GM12878 (cell line): ENCODE measurements around the gene HIC1.

ENCODE experiments used
- ATF7 ChIP-seq: fragments of 450-650 bp; IDR thresholded peaks from 2 replicates; pipeline ENCODE4 v1.6.1; 2016; ENCODE audit warnings: low read depth, mild to moderate bottlenecking
- BHLHE40 ChIP-seq, 2 experiments: fragments of 450-650 bp in 1 of 2; IDR thresholded peaks; 2 replicates each; pipeline ENCODE4 v1.6.1; 2011 to 2017; ENCODE audit warnings: low read depth in 2 of 2, borderline replicate concordance in 1 of 2, improper control_type of control experiment in 1 of 2, low read length in 1 of 2, mild to moderate bottlenecking in 1 of 2
- EP300 ChIP-seq, 2 experiments: fragments of 150-350 bp in 1 of 2; IDR thresholded peaks; 2 replicates each; pipeline ENCODE4 v1.6.1; 2011 to 2012; ENCODE audit warnings: low read depth in 2 of 2, low read length in 2 of 2, borderline replicate concordance in 1 of 2, improper control_type of control experiment in 1 of 2, inconsistent platforms in 1 of 2; ENCODE audit not compliant: control insufficient read depth in 1 of 2
- FOXM1 ChIP-seq: IDR thresholded peaks from 2 replicates; pipeline ENCODE4 v1.6.1; 2012; ENCODE audit warnings: low read depth, mild to moderate bottlenecking, inconsistent platforms, low read length, moderate library complexity
- NR2F1 ChIP-seq: fragments of 450-650 bp; conservative IDR thresholded peaks from 2 replicates; pipeline ENCODE4 v1.6.1; 2017; ENCODE audit warnings: mild to moderate bottlenecking
- NRF1 ChIP-seq: conservative IDR thresholded peaks from 2 replicates; pipeline ENCODE4 v1.6.1; 2011; ENCODE audit warnings: mild to moderate bottlenecking, low read depth, low read length, improper control_type of control experiment
- POLR2A ChIP-seq: IDR thresholded peaks from 2 replicates; pipeline ENCODE4 v1.6.1; 2011; ENCODE audit warnings: low read depth, mild to moderate bottlenecking, low read length
- RAD51 ChIP-seq: fragments of 450-650 bp; IDR thresholded peaks from 2 replicates; pipeline ENCODE4 v1.6.1; 2016; ENCODE audit warnings: moderate library complexity, mild to moderate bottlenecking, inconsistent platforms
- SMC3 ChIP-seq: IDR thresholded peaks from 2 replicates; pipeline ENCODE4 v1.6.1; 2011; ENCODE audit warnings: low read length, improper control_type of control experiment, borderline replicate concordance
- ZNF24 ChIP-seq: fragments of 450-650 bp; IDR thresholded peaks from 2 replicates; pipeline ENCODE4 v1.6.1; 2017; ENCODE audit warnings: antibody characterized with exemption, mild to moderate bottlenecking
- ZSCAN29 ChIP-seq: fragments of 450-650 bp; IDR thresholded peaks from 2 replicates; pipeline ENCODE4 v1.6.1; 2017; ENCODE audit warnings: mild to moderate bottlenecking, moderate library complexity
- TF ChIP-seq, protein P1 (sequence below): IDR thresholded peaks from 2 replicates; pipeline ENCODE4 v1.6.1; 2011; ENCODE audit warnings: mild to moderate bottlenecking, low read depth, low read length, moderate library complexity; ENCODE audit not compliant: insufficient replicate concordance
- TF ChIP-seq, protein P2 (sequence below), 3 experiments: IDR thresholded peaks in 2 of 3; conservative IDR thresholded peaks in 1 of 3; 2 replicates each; pipeline ENCODE4 v1.5.1; 2011; ENCODE audit warnings: low read depth in 3 of 3, low read length in 3 of 3, mild to moderate bottlenecking in 3 of 3, control low read depth in 2 of 3, moderate library complexity in 2 of 3, inconsistent platforms in 1 of 3, mixed read lengths in 1 of 3; ENCODE audit not compliant: control insufficient read depth in 2 of 3, insufficient read depth in 1 of 3; ENCODE audit errors: extremely low read depth in 1 of 3

DNA sequence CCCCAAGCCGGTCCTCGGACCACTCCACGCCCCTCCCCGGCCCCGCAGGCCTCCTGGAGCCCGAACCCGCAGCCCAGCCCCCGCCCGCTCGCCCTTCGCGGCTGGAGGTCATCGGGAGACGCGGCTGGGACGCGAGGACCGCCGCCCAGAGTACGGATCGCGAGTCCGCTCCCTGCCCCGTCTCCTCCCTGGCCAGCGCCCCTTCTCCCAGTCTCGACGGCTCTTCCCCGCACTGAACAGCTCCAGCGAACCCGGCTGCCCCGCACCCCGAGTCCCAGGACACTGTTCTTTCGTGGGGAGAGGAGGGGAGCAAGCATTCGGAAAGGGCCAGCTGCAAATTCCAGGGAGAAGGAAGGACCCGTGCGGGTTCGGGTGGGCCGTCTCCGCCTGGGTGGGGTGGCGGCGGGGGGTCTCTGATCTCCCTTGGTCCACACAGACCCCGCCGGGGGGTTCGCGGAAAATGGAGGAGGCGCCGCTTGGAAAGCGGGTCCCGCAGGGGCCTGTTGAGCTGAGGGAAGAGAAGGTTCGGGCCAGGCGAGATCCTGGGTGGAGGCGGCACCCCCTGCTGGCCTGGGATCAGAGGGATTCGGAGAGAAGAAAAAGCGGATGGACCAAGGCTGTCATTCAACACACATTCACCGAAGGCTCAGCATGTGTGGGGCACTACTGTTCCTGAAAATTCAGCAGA lies 29.1 kb upstream of the HIC1 start:
- TF ChIP-seq ZNF24 (no peak), POLR2A (no peak), BHLHE40 (IDR thresholded peaks at IDR 0.05; ENCODE audit: borderline replicate concordance in 1 of 2, low read depth in 2 of 2, low read length in 1 of 2) (no peak), SMC3 (peak; percentile 37), ATF7 (no peak), EP300 (IDR thresholded peaks at IDR 0.05; ENCODE audit: borderline replicate concordance in 1 of 2, control insufficient read depth in 1 of 2, low read depth in 2 of 2, low read length in 2 of 2) (no peak), ZSCAN29 (no peak), RAD51 (no peak), FOXM1 (no peak), NRF1 (no peak), NR2F1 (no peak)
- TF ChIP-seq, protein P1, sequence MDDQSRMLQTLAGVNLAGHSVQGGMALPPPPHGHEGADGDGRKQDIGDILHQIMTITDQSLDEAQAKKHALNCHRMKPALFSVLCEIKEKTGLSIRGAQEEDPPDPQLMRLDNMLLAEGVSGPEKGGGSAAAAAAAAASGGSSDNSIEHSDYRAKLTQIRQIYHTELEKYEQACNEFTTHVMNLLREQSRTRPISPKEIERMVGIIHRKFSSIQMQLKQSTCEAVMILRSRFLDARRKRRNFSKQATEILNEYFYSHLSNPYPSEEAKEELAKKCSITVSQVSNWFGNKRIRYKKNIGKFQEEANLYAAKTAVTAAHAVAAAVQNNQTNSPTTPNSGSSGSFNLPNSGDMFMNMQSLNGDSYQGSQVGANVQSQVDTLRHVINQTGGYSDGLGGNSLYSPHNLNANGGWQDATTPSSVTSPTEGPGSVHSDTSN: no peak
- TF ChIP-seq, protein P2, sequence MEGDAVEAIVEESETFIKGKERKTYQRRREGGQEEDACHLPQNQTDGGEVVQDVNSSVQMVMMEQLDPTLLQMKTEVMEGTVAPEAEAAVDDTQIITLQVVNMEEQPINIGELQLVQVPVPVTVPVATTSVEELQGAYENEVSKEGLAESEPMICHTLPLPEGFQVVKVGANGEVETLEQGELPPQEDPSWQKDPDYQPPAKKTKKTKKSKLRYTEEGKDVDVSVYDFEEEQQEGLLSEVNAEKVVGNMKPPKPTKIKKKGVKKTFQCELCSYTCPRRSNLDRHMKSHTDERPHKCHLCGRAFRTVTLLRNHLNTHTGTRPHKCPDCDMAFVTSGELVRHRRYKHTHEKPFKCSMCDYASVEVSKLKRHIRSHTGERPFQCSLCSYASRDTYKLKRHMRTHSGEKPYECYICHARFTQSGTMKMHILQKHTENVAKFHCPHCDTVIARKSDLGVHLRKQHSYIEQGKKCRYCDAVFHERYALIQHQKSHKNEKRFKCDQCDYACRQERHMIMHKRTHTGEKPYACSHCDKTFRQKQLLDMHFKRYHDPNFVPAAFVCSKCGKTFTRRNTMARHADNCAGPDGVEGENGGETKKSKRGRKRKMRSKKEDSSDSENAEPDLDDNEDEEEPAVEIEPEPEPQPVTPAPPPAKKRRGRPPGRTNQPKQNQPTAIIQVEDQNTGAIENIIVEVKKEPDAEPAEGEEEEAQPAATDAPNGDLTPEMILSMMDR (IDR thresholded peaks at IDR 0.05 in 2 of 3, conservative IDR thresholded peaks at IDR 0.05 in 1 of 3; ENCODE audit: control insufficient read depth in 2 of 3, extremely low read depth in 1 of 3, insufficient read depth in 1 of 3, low read depth in 3 of 3, low read length in 3 of 3): peak; percentile 22 to 33 (median 32); a peak in 4 of 6 replicates
